ENCODE measurements around the gene DDX54. TPM values are rescaled to one million over a fixed set of nuclear protein-coding genes. Genes with fewer than 3 reads are reported as not detected.

Gene DDX54
- total and polyA plus RNA-seq, 4 donors, result 12.6 to 70.8 (median 47.9) TPM

GRCh38 chr12:113230315-113231234 is 45.3 kb upstream of the DDX54 start:
- DNase-seq (peak; percentile 70 to 75), ATAC-seq (ENCODE audit: low FRiP score) (no peak)
- intact Hi-C loops (cut with DNase I), result no loop called here
- Histone ChIP-seq H3K36me3 (ENCODE audit: control insufficient read depth in 1 of 2, insufficient read depth in 2 of 2, low read length in 1 of 2) (no peaks in the 10 kb centered on the region), H3K27me3 (ENCODE audit: control insufficient read depth in 1 of 2, insufficient read depth in 2 of 2, low read length in 1 of 2) (no peaks in the 10 kb centered on the region), H3K4me3 (ENCODE audit: low read length in 2 of 2) (no peak overlapping the region), H3K9me3 (ENCODE audit: control insufficient read depth, low read length) (no peaks in the 10 kb centered on the region), H3K27ac (ENCODE audit: low read depth in 1 of 2, low read length in 2 of 2) (peak overlapping the region in 1 of 2 donors; percentile 93), H3K4me1 (ENCODE audit: control insufficient read depth in 1 of 2, insufficient read depth in 2 of 2, low read length in 2 of 2) (peaks cover 8% of the 10 kb centered on the region in 2 donors)
- WGBS, 2 donors, result 78 to 79% methylated on average over 15 of the region's 15 CpGs

- Histone ChIP-seq H3K4me1 (ENCODE audit: control insufficient read depth in 1 of 2, insufficient read depth in 2 of 2, low read length in 2 of 2) (peaks cover 8% of the 10 kb centered on the region in 2 donors), H3K27ac (ENCODE audit: low read depth in 1 of 2, low read length in 2 of 2) (peak overlapping the region; percentile 86 to 97), H3K9me3 (ENCODE audit: control insufficient read depth, low read length) (no peaks in the 10 kb centered on the region), H3K4me3 (ENCODE audit: low read length in 2 of 2) (no peak overlapping the region), H3K36me3 (ENCODE audit: control insufficient read depth in 1 of 2, insufficient read depth in 2 of 2, low read length in 1 of 2) (no peaks in the 10 kb centered on the region), H3K27me3 (ENCODE audit: control insufficient read depth in 1 of 2, insufficient read depth in 2 of 2, low read length in 1 of 2) (no peaks in the 10 kb centered on the region)
- DNase-seq, result peak; percentile 11 to 44
- no peak for ATAC-seq (ENCODE audit: low FRiP score)
- WGBS, 2 donors, result 57 to 58% methylated on average over 5 of the region's 5 CpGs
- intact Hi-C loops (cut with DNase I), result loop anchor here in 1 of 2 donors (5.0 kb wide), 1 partner anchor 44 kb away; no protein-coding TSS in a partner anchor
These were observed 43.2 kb upstream of the DDX54 start for GRCh38 chr12:113228394-113229028.

- ATAC-seq (ENCODE audit: low FRiP score) (no peak), DNase-seq (peak in 1 of 2 donors; percentile 36)
- Histone ChIP-seq H3K9me3 (ENCODE audit: control insufficient read depth, low read length) (no peaks in the 10 kb centered on the region), H3K36me3 (ENCODE audit: control insufficient read depth in 1 of 2, insufficient read depth in 2 of 2, low read length in 1 of 2) (no peaks in the 10 kb centered on the region), H3K4me1 (ENCODE audit: control insufficient read depth in 1 of 2, insufficient read depth in 2 of 2, low read length in 2 of 2) (peaks cover 8% of the 10 kb centered on the region in 2 donors), H3K27ac (ENCODE audit: low read depth in 1 of 2, low read length in 2 of 2) (peak overlapping the region; percentile 86 to 97), H3K4me3 (ENCODE audit: low read length in 2 of 2) (no peak overlapping the region), H3K27me3 (ENCODE audit: control insufficient read depth in 1 of 2, insufficient read depth in 2 of 2, low read length in 1 of 2) (no peaks in the 10 kb centered on the region)
- intact Hi-C loops (cut with DNase I), result loop anchor here in 1 of 2 donors (5.0 kb wide), 1 partner anchor 44 kb away; no protein-coding TSS in a partner anchor
- 25 to 26% methylated on average over 5 of the region's 5 CpGs for WGBS, 2 donors
These were observed 42.6 kb upstream of the DDX54 start for GRCh38 chr12:113227686-113228391.

GRCh38 chr12:113226696-113227568 is 41.7 kb upstream of the DDX54 start:
- no peak overlapping the region for H3K4me3 ChIP-seq (ENCODE audit: low read length in 2 of 2)
- no peaks in the 10 kb centered on the region for H3K9me3 ChIP-seq (ENCODE audit: control insufficient read depth, low read length)
- H3K27me3 ChIP-seq (ENCODE audit: control insufficient read depth in 1 of 2, insufficient read depth in 2 of 2, low read length in 1 of 2), result no peaks in the 10 kb centered on the region
- DNase-seq, result peak in 1 of 2 donors; percentile 64
- WGBS, 2 donors, result 34 to 35% methylated on average over 13 of the region's 13 CpGs
- intact Hi-C loops (cut with DNase I), result loop anchor here in 1 of 2 donors (5.0 kb wide), 1 partner anchor 45 kb away; no protein-coding TSS in a partner anchor
- H3K36me3 ChIP-seq (ENCODE audit: control insufficient read depth in 1 of 2, insufficient read depth in 2 of 2, low read length in 1 of 2), result no peaks in the 10 kb centered on the region
- peak; percentile 34 for ATAC-seq (ENCODE audit: low FRiP score)
- H3K4me1 ChIP-seq (ENCODE audit: control insufficient read depth in 1 of 2, insufficient read depth in 2 of 2, low read length in 2 of 2), result peaks cover 3 to 6% of the 10 kb centered on the region in 2 donors
- H3K27ac ChIP-seq (ENCODE audit: low read depth in 1 of 2, low read length in 2 of 2), result peak overlapping the region; percentile 86 to 97

GRCh38 chr12:113224955-113225354 is 39.7 kb upstream of the DDX54 start:
- no peaks in the 10 kb centered on the region for H3K27me3 ChIP-seq (ENCODE audit: control insufficient read depth in 1 of 2, insufficient read depth in 2 of 2, low read length in 1 of 2)
- peaks cover 3 to 6% of the 10 kb centered on the region in 2 donors for H3K4me1 ChIP-seq (ENCODE audit: control insufficient read depth in 1 of 2, insufficient read depth in 2 of 2, low read length in 2 of 2)
- intact Hi-C loops (cut with DNase I), result loop anchor here in 1 of 2 donors (5.0 kb wide), 1 partner anchor 47 kb away; no protein-coding TSS in a partner anchor

GRCh38 chr12:113222730-113223531 is 37.7 kb upstream of the DDX54 start:
- intact Hi-C loops (cut with DNase I), result no loop called here
- peak; percentile 63 for ATAC-seq (ENCODE audit: low FRiP score)
- H3K4me1 ChIP-seq (ENCODE audit: control insufficient read depth in 1 of 2, insufficient read depth in 2 of 2, low read length in 2 of 2), result peaks cover under 1 to 3% of the 10 kb centered on the region in 2 donors

More at GRCh38 chr12:113224955-113225354, 39.7 kb upstream of the DDX54 start:
- H3K36me3 ChIP-seq (ENCODE audit: control insufficient read depth in 1 of 2, insufficient read depth in 2 of 2, low read length in 1 of 2), result no peaks in the 10 kb centered on the region
- H3K9me3 ChIP-seq (ENCODE audit: control insufficient read depth, low read length), result no peaks in the 10 kb centered on the region
- WGBS, 2 donors, result 95 to 96% methylated on average over 4 of the region's 4 CpGs
- ATAC-seq (ENCODE audit: low FRiP score), result no peak
- H3K27ac ChIP-seq (ENCODE audit: low read depth in 1 of 2, low read length in 2 of 2), result no peak overlapping the region
- DNase-seq, result peak in 1 of 2 donors; percentile 12
- H3K4me3 ChIP-seq (ENCODE audit: low read length in 2 of 2), result no peak overlapping the region

GRCh38 chr12:113221997-113222729 is 36.9 kb upstream of the DDX54 start:
- WGBS, 2 donors, result 8 to 9% methylated on average over 12 of the region's 12 CpGs
- no peaks in the 10 kb centered on the region for H3K27me3 ChIP-seq (ENCODE audit: control insufficient read depth in 1 of 2, insufficient read depth in 2 of 2, low read length in 1 of 2)
- H3K36me3 ChIP-seq (ENCODE audit: control insufficient read depth in 1 of 2, insufficient read depth in 2 of 2, low read length in 1 of 2), result no peaks in the 10 kb centered on the region
- peak overlapping the region; percentile 62 to 85 for H3K4me3 ChIP-seq (ENCODE audit: low read length in 2 of 2)
- intact Hi-C loops (cut with DNase I), result no loop called here
- no peaks in the 10 kb centered on the region for H3K9me3 ChIP-seq (ENCODE audit: control insufficient read depth, low read length)
- DNase-seq, result peak in 1 of 2 donors; percentile 30
- peaks cover 0 to 3% of the 10 kb centered on the region in 2 donors for H3K4me1 ChIP-seq (ENCODE audit: control insufficient read depth in 1 of 2, insufficient read depth in 2 of 2, low read length in 2 of 2)
- peak overlapping the region; percentile 68 to 89 for H3K27ac ChIP-seq (ENCODE audit: low read depth in 1 of 2, low read length in 2 of 2)
- no peak for ATAC-seq (ENCODE audit: low FRiP score)

More at GRCh38 chr12:113222730-113223531, 37.7 kb upstream of the DDX54 start:
- Histone ChIP-seq H3K4me3 (ENCODE audit: low read length in 2 of 2) (peak overlapping the region in 1 of 2 donors; percentile 15), H3K27ac (ENCODE audit: low read depth in 1 of 2, low read length in 2 of 2) (peak overlapping the region; percentile 68 to 89), H3K9me3 (ENCODE audit: control insufficient read depth, low read length) (no peaks in the 10 kb centered on the region), H3K36me3 (ENCODE audit: control insufficient read depth in 1 of 2, insufficient read depth in 2 of 2, low read length in 1 of 2) (no peaks in the 10 kb centered on the region), H3K27me3 (ENCODE audit: control insufficient read depth in 1 of 2, insufficient read depth in 2 of 2, low read length in 1 of 2) (no peaks in the 10 kb centered on the region)
- 2 to 4% methylated on average over 11 of the region's 11 CpGs for WGBS, 2 donors
- DNase-seq, result peak; percentile 74 to 87

Measured in aorta (tissue), 5 donors.